ENCODE data around the gene PCK1. TPM values are rescaled to one million over a fixed set of nuclear protein-coding genes. Genes with fewer than 3 reads are reported as not detected.

The PCK1 gene
- total and polyA plus RNA-seq, 8 donors = 0.12 to 311 (median 0.67) TPM

DNA sequence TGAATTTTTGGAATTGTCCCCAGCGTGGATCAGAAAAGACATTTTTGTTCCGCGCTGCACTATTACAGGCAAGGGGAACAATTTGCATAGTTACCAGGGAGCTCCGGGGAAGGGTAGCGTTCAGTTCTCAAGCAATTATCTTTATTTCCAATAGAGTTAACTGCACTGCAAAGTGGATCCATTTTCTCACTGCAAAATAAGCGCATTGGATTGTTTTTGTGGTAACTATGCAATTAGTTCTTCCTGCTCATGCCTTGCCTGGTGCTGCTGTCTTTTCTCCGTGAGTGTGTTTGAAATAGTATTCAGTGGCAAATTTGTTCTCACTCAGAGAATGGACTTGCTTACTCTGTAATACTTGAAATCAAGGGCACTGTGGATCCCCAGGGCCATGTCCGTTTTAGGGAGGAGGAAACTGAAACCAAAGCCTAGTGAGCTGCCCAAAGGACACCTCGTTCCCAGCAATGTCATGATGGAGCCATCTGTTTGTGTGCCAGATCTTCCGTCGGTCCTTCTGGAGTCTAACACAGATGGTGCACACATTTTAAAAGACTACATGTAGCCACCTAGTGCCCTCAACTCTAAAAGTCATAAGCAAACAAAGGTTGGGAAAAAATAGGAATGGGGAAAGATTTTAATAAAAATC lies 7.4 kb upstream of the PCK1 start:
- DNase-seq = no peak

DNA sequence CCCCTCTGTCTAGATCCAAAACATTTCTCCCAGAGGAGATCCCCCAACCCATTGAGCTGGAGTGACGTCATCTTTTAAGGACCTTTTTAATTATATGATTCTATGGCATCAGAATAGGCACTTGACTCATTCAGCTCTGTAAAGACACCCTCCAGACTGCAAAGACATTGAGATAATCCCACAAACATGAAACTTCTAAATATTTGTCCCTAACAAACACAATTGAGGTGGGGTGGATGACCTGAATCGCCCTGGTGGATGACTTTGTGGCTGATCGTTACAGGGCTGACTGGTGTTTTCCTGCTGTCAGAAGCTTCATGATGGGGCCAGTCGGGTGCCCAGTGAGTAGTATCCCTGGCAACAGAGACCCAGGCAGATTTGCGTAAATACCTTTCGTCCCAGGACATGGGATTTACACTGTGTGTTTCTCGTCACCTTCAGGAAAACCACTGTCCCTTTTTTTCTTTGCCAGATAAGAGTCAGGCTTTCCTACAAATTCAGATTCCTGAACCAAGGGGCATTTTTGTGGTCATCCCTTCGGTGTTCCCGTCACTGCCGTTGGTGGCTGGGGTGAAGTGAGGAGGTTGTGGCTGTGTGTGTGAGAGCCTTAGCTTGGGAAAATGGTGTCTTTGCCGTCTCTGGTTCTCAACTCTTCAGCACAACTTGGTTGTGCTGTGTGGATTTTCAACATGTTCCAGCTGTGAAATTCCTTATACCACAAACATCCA lies 5.3 kb upstream of the PCK1 start:
- TF ChIP-seq, protein P1, sequence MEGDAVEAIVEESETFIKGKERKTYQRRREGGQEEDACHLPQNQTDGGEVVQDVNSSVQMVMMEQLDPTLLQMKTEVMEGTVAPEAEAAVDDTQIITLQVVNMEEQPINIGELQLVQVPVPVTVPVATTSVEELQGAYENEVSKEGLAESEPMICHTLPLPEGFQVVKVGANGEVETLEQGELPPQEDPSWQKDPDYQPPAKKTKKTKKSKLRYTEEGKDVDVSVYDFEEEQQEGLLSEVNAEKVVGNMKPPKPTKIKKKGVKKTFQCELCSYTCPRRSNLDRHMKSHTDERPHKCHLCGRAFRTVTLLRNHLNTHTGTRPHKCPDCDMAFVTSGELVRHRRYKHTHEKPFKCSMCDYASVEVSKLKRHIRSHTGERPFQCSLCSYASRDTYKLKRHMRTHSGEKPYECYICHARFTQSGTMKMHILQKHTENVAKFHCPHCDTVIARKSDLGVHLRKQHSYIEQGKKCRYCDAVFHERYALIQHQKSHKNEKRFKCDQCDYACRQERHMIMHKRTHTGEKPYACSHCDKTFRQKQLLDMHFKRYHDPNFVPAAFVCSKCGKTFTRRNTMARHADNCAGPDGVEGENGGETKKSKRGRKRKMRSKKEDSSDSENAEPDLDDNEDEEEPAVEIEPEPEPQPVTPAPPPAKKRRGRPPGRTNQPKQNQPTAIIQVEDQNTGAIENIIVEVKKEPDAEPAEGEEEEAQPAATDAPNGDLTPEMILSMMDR (IDR thresholded peaks at IDR 0.05) = no peak
- TF ChIP-seq POLR2AphosphoS5 (IDR thresholded peaks at IDR 0.05) = no peak
- TF ChIP-seq EP300 (IDR thresholded peaks at IDR 0.05) = no peak
- no peak for TF ChIP-seq POLR2A (IDR thresholded peaks at IDR 0.05)
- H3K4me3 ChIP-seq = no peak overlapping the region
- H3K4me1 ChIP-seq = peaks cover 0 to 2% (median under 1%) of the 10 kb centered on the region in 4 donors
- 59 to 67% (median 62%) methylated on average over 11 of the region's 11 CpGs for WGBS, 5 donors
- no peak for DNase-seq
- H3K9me3 ChIP-seq = no peaks in the 10 kb centered on the region
- H3K27me3 ChIP-seq = peaks cover 0 to 29% (median 10%) of the 10 kb centered on the region in 3 donors
- no peak overlapping the region for H3K27ac ChIP-seq
- no peaks in the 10 kb centered on the region for H3K36me3 ChIP-seq
- intact Hi-C loops (cut with DNase I; ENCODE audit: low total_unique reads) = no loop called here

More for the DNA sequence above, 7.4 kb upstream of the PCK1 start:
- no peak for TF ChIP-seq POLR2AphosphoS5 (IDR thresholded peaks at IDR 0.05)
- TF ChIP-seq, protein P1 (IDR thresholded peaks at IDR 0.05) = no peak
- TF ChIP-seq EP300 (IDR thresholded peaks at IDR 0.05) = no peak
- no peak overlapping the region for H3K4me3 ChIP-seq
- H3K36me3 ChIP-seq = no peaks in the 10 kb centered on the region
- no peak overlapping the region for H3K27ac ChIP-seq
- peaks cover 0 to 21% (median 10%) of the 10 kb centered on the region in 3 donors for H3K27me3 ChIP-seq
- WGBS, 5 donors = 82 to 88% (median 85%) methylated on average over 11 of the region's 11 CpGs
- intact Hi-C loops (cut with DNase I; ENCODE audit: low total_unique reads) = no loop called here
- no peaks in the 10 kb centered on the region for H3K4me1 ChIP-seq
- H3K9me3 ChIP-seq = no peaks in the 10 kb centered on the region

DNA sequence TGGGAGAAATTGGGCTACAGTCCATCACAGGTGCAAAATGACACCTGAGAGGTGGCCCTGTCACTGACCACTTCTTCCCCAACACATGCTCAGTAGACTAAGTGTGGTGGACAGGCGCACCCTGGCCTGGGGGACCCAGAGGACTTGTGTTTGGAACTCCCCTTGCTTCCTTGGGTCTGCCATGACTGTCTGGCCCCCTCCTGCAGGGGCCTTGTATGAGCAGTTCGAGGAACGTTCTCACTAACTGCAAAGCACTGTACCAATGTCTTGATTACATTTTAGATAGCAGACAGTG lies 4.0 kb upstream of the PCK1 start:
- Histone ChIP-seq H3K4me3 (no peak overlapping the region), H3K27me3 (peaks cover 0 to 26% (median 10%) of the 10 kb centered on the region in 3 donors), H3K27ac (no peak overlapping the region), H3K36me3 (no peaks in the 10 kb centered on the region), H3K4me1 (peaks cover 0 to 11% (median 5%) of the 10 kb centered on the region in 4 donors), H3K9me3 (no peaks in the 10 kb centered on the region)
- no peak for TF ChIP-seq POLR2AphosphoS5 (IDR thresholded peaks at IDR 0.05)
- TF ChIP-seq POLR2A (IDR thresholded peaks at IDR 0.05) = no peak
- no peak for DNase-seq
- WGBS, 5 donors = 62 to 88% (median 81%) methylated on average over 3 of the region's 3 CpGs
- intact Hi-C loops (cut with DNase I; ENCODE audit: low total_unique reads) = no loop called here

GRCh38 chr20:57557926-57558613 lies 2.8 kb upstream of the PCK1 start:
- Histone ChIP-seq H3K27me3 (peaks cover 0 to 26% (median 10%) of the 10 kb centered on the region in 3 donors), H3K27ac (no peak overlapping the region), H3K4me3 (no peak overlapping the region), H3K4me1 (peaks cover 0 to 11% (median 5%) of the 10 kb centered on the region in 4 donors), H3K9me3 (no peaks in the 10 kb centered on the region), H3K36me3 (no peaks in the 10 kb centered on the region)
- intact Hi-C loops (cut with DNase I; ENCODE audit: low total_unique reads) = no loop called here
- 58 to 70% (median 63%) methylated on average over 9 of the region's 9 CpGs for WGBS, 5 donors
- no peak for DNase-seq
- TF ChIP-seq POLR2AphosphoS5 (IDR thresholded peaks at IDR 0.05) (no peak), POLR2A (IDR thresholded peaks at IDR 0.05) (no peak), EP300 (IDR thresholded peaks at IDR 0.05) (no peak)
- TF ChIP-seq, protein P1 (IDR thresholded peaks at IDR 0.05) = no peak

Data from stomach (tissue), 9 donors.